Loucy (cell line): Measurements from ENCODE around the gene NUS1.
A peak's percentile ranks its signal among the peaks of the same experiment; 100 is the strongest.
"Not testable (repeated sequence)": the region's sequence is repeated elsewhere in the genome, so short reads cannot be mapped to it uniquely, and the experiment has no call there.

ENCODE experiments used
- H2AFZ ChIP-seq: fragments of 200-600 bp; sonication (generic); 2 replicates; pipeline ENCODE4 v1.6.0; 2016; ENCODE audit warnings: antibody characterized with exemption, mild to moderate bottlenecking, low read length, moderate library complexity
- H3F3A ChIP-seq: fragments of 200-600 bp; 2 replicates; pipeline ENCODE4 v1.6.0; 2016; ENCODE audit warnings: antibody characterized with exemption, low read depth, mild to moderate bottlenecking
- H3K27me3 ChIP-seq: fragments of 200-600 bp; sonication (generic); 2 replicates; pipeline ENCODE4 v1.6.1; 2014; ENCODE audit warnings: low read length, mild to moderate bottlenecking; ENCODE audit not compliant: insufficient read depth, poor library complexity, severe bottlenecking
- H3K36me3 ChIP-seq: fragments of 200-600 bp; sonication (generic); 2 replicates; pipeline ENCODE4 v1.6.1; 2016; ENCODE audit warnings: low read length; ENCODE audit not compliant: insufficient read depth
- H3K4me1 ChIP-seq: fragments of 200-600 bp; sonication (generic); 2 replicates; pipeline ENCODE4 v1.5.1; 2014; ENCODE audit warnings: low read length, mild to moderate bottlenecking; ENCODE audit not compliant: insufficient read depth, poor library complexity, severe bottlenecking
- H3K4me2 ChIP-seq: fragments of 200-600 bp; sonication (generic); 2 replicates; pipeline ENCODE4 v1.6.0; 2014; ENCODE audit warnings: antibody characterized with exemption, low read length, low read depth, mild to moderate bottlenecking; ENCODE audit not compliant: poor library complexity, severe bottlenecking
- H3K4me3 ChIP-seq: fragments of 200-600 bp; sonication (generic); 2 replicates; pipeline ENCODE4 v1.5.1; 2014; ENCODE audit warnings: low read length, mild to moderate bottlenecking, mixed read lengths; ENCODE audit not compliant: poor library complexity, severe bottlenecking
- H3K79me2 ChIP-seq: fragments of 200-600 bp; sonication (generic); 2 replicates; pipeline ENCODE4 v1.6.1; 2014; ENCODE audit warnings: low read length; ENCODE audit not compliant: insufficient read depth
- H3K9ac ChIP-seq: fragments of 200-600 bp; sonication (generic); 2 replicates; pipeline ENCODE4 v1.6.0; 2014; ENCODE audit warnings: mild to moderate bottlenecking, low read depth, low read length, moderate library complexity; ENCODE audit not compliant: poor library complexity, severe bottlenecking
- H3K9me2 ChIP-seq: fragments of 200-600 bp; sonication (generic); replicated peaks from 2 replicates; pipeline ENCODE4 v1.6.1; 2016; ENCODE audit warnings: low read depth, low read length, mixed read lengths
- H3K9me3 ChIP-seq: fragments of 200-600 bp; sonication (generic); 2 replicates; pipeline ENCODE4 v1.6.1; 2014; ENCODE audit warnings: mild to moderate bottlenecking, antibody characterized with exemption, low read length, low read depth; ENCODE audit not compliant: insufficient read depth
- H4K20me1 ChIP-seq: fragments of 200-600 bp; sonication (generic); 2 replicates; pipeline ENCODE4 v1.6.0; 2014; ENCODE audit warnings: antibody characterized with exemption, low read length, mild to moderate bottlenecking; ENCODE audit not compliant: insufficient read depth, poor library complexity, severe bottlenecking
- CTCF ChIP-seq: fragments of 200-600 bp; sonication (generic); conservative IDR thresholded peaks from 2 replicates; pipeline ENCODE4 v1.5.1; 2014; ENCODE audit warnings: mild to moderate bottlenecking, antibody characterized with exemption, low read length
- EZH2phosphoT487 ChIP-seq: fragments of 200-600 bp; IDR thresholded peaks from 2 replicates; pipeline ENCODE4 v1.6.1; 2018; ENCODE audit warnings: antibody characterized with exemption, mild to moderate bottlenecking, moderate library complexity, borderline replicate concordance

NUS1 gene

GRCh38 chr6:117711369-117711768, 36.1 kb downstream of the NUS1 start:
- Histone ChIP-seq H3F3A (no peaks in the 10 kb centered on the region), H2AFZ (no peak overlapping the region), H3K9me3 (no peaks in the 10 kb centered on the region), H3K4me1 (no peaks in the 10 kb centered on the region), H3K4me2 (no peak overlapping the region), H3K4me3 (no peak overlapping the region), H3K36me3 (peaks cover 5% of the 10 kb centered on the region; the same call in 1 of the 2 replicates), H4K20me1 (no peaks in the 10 kb centered on the region), H3K9me2 (no peaks in the 10 kb centered on the region), H3K79me2 (no peaks in the 10 kb centered on the region), H3K9ac (no peak overlapping the region), H3K27me3 (no peaks in the 10 kb centered on the region)
- TF ChIP-seq EZH2phosphoT487 (no peak), CTCF (peak; percentile 31)

- H3K36me3 ChIP-seq = no peaks in the 10 kb centered on the region
- H3K9me3 ChIP-seq = no peaks in the 10 kb centered on the region
- H3K27me3 ChIP-seq = no peaks in the 10 kb centered on the region
- no peak overlapping the region for H2AFZ ChIP-seq
- no peaks in the 10 kb centered on the region for H3K79me2 ChIP-seq
- no peaks in the 10 kb centered on the region for H3K9me2 ChIP-seq
- no peak overlapping the region for H3K4me3 ChIP-seq
- no peaks in the 10 kb centered on the region for H3F3A ChIP-seq
- no peak overlapping the region for H3K9ac ChIP-seq
- H4K20me1 ChIP-seq = no peaks in the 10 kb centered on the region
- no peaks in the 10 kb centered on the region for H3K4me1 ChIP-seq
- H3K4me2 ChIP-seq = no peak overlapping the region
- no peak for TF ChIP-seq EZH2phosphoT487
- no peak for TF ChIP-seq CTCF
Observed at GRCh38 chr6:117718895-117719294, 43.6 kb downstream of the NUS1 start.

GRCh38 chr6:117721520-117721919, 46.3 kb downstream of the NUS1 start:
- H3K36me3 ChIP-seq, H3K4me3 ChIP-seq, H3F3A ChIP-seq, H3K9me2 ChIP-seq, H3K9ac ChIP-seq, H2AFZ ChIP-seq, H3K9me3 ChIP-seq, H3K4me1 ChIP-seq, H3K79me2 ChIP-seq, H4K20me1 ChIP-seq, H3K4me2 ChIP-seq, H3K27me3 ChIP-seq: not testable (repeated sequence)

- H2AFZ ChIP-seq = no peak overlapping the region
- no peaks in the 10 kb centered on the region for H3K4me1 ChIP-seq
- H4K20me1 ChIP-seq = no peaks in the 10 kb centered on the region
- H3K36me3 ChIP-seq = no peaks in the 10 kb centered on the region
- H3K9ac ChIP-seq = no peak overlapping the region
- no peak overlapping the region for H3K4me3 ChIP-seq
- no peaks in the 10 kb centered on the region for H3K9me2 ChIP-seq
- H3K4me2 ChIP-seq = no peak overlapping the region
- no peaks in the 10 kb centered on the region for H3K9me3 ChIP-seq
- TF ChIP-seq EZH2phosphoT487 = no peak
- no peak for TF ChIP-seq CTCF
- H3K79me2 ChIP-seq = no peaks in the 10 kb centered on the region
- no peaks in the 10 kb centered on the region for H3K27me3 ChIP-seq
- no peaks in the 10 kb centered on the region for H3F3A ChIP-seq
Observed at GRCh38 chr6:117728626-117729025, 53.4 kb downstream of the NUS1 start.
